ENCODE results near the gene CDH5.
A peak's percentile ranks its signal among the peaks of the same experiment; 100 is the strongest.

Gene CDH5

DNA sequence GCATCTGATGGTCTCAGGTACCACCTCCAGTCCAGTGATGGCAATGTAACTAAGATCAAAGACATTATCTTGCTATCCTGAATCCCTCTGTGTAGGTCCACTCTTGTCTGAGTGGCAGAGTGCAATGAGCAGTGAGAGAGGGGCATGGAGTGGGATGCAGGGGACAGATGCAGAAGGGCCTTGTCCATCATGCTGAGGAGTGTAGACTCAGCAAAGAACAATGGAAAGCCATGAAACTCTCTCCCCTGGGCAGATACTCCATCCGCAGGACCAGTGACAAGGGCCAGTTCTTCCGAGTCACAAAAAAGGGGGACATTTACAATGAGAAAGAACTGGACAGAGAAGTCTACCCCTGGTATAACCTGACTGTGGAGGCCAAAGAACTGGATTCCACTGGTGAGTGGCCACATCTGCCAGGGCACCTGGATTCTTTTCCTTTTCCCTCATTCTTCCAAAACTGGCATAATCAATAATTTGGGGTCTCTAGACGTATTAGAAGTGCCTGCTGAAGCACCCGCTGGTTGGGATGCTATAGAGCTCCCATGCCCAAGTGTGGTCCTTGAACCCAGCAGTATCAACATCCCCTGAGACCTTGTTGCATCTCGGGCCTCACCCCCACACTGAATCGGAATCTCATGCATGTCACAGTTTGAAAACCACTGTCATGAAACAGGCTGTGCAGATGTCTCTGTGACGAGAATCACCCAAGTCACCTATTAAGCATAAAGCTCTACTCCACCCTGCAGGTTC, 29.5 kb downstream of the CDH5 start:
- no peak for DNase-seq

DNA sequence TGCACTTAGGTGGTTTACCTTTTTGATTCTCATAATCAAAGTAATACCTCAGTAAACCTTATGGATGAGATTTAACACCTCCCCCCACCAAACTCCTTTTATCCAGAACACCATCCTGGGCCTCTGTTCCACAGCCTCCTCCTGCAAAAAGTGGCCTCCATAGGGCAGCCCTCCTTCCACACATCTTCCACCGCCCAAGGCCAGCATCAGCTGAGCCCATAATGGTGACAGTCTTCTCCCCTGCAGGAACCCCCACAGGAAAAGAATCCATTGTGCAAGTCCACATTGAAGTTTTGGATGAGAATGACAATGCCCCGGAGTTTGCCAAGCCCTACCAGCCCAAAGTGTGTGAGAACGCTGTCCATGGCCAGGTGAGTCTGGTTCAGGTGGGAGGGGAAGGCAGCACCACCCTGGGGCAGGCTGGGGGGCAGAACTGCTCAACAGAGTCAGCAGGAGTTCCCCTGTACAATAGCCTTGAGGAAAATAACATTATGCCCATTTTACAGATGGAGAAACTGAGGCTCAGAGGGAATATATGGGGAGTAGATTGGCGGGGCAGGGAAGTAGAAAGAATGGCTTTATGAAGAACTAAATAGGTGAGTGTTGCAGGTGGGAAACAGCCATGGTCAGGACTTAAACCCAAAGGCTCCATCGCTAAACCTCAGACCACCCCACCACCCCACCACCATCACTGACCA, 31.4 kb downstream of the CDH5 start:
- no peak for DNase-seq

DNA sequence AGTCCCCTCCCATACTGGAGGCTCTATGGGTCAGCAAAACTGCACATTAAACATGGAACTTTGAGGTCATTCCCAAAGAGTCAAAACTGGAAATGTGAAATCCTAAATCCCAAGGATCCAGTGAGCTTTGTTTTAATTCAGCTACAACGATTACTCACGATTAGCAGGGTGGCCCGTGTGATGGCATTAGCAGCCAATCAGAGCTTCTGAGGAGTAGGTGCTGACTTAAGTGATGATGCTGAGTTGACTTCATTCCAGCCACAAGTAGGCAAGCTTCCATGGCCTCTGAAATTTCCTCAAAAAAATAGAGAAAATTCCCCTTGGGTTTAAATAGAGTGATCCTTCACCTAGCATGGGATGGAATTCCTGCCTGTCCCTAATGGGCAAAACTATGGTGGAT, 32.5 kb downstream of the CDH5 start:
- DNase-seq, result no peak

DNA sequence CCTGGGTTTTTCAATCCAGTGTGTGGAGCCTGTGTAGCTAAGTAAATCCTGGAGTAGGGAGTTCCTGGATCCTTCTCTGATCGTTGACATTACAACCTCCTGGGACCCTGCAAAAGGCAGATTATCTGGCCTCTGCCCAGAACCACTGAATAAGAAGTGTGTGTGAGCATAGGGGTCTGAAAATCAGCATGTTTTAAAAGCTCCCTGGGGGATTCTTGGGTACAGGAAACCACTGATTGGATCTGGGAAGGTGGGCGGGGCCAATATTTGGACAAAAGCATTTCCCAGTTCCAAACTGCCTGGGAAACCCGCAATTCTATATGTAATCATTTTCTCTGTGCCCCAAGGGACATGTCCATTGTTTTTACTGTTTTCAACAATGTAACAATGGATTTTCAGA, 33.4 kb downstream of the CDH5 start:
- no peak for DNase-seq

DNA sequence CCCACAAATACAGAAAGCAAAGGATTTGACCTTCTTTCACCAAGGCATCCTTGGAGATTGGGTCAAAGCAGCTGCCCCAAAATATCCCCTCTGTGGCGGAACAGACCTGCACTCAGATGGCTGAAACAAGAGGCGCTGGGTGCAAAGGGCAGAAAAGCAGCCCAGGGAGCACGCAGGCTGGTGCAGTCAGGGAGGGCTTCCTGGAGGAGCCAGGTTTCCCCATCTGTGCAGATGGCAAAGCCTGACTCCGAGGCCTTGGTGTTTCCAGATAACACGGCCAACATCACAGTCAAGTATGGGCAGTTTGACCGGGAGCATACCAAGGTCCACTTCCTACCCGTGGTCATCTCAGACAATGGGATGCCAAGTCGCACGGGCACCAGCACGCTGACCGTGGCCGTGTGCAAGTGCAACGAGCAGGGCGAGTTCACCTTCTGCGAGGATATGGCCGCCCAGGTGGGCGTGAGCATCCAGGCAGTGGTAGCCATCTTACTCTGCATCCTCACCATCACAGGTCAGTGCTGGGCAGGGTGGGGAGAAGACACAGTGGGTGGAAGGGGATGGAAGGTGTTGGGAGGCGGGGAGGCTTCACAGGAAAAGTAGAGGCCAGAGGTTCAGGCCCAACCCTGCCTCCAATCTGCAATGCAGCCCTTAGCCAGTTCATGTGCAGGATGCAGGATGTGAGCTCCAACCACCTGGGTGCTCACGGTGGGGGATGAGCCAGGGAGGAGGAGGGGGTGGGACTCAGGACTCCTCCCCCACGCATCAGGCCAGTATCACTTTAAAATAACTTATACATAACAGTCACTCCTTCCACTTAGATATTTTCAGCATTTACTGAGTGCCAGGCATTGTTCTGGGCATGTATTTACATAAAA, 34.3 kb downstream of the CDH5 start:
- no peak for DNase-seq

DNA sequence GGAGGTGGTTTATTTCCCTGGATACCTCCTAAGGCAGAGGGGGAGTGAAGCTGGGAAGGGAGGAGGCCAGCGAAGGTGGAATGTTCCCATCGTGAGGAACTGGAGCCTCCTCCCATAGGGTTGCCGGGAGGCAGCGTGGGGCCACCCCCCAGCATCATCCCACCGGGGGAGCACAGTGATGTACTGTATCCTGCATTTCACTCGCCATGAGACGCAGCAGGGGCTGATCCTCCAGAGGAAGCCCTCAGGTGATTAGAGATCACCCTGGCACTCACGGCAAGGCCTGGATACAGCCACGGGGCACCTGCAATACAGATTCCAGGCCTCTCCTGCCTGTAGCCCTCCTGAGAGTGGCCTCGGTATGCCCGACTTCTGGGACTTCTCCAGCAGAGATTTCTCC, 35.1 kb downstream of the CDH5 start:
- DNase-seq, result no peak

DNA sequence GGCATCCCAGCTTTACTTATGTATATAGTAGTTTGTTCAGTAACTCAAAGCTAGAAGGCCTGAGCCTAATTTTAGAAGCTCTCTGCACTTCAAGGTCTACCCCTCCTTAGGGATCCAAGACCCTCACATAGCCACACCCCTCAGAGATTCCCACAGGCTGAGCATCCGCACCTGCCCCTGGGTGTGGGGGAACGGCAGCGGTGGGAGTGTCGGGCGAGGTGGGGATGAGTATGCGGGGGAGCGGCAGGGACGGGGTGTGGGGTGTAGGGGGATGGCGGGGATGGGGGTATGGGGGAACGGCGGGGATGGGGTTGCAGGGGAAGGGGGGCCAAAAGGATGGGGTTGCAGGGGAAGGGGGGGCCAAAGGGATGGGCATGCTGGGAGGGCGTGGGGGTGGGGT, 35.7 kb downstream of the CDH5 start:
- DNase-seq, result no peak

DNA sequence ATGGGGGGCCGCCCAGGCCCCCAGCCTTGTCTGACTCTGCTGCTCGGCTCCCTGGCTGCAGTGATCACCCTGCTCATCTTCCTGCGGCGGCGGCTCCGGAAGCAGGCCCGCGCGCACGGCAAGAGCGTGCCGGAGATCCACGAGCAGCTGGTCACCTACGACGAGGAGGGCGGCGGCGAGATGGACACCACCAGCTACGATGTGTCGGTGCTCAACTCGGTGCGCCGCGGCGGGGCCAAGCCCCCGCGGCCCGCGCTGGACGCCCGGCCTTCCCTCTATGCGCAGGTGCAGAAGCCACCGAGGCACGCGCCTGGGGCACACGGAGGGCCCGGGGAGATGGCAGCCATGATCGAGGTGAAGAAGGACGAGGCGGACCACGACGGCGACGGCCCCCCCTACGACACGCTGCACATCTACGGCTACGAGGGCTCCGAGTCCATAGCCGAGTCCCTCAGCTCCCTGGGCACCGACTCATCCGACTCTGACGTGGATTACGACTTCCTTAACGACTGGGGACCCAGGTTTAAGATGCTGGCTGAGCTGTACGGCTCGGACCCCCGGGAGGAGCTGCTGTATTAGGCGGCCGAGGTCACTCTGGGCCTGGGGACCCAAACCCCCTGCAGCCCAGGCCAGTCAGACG, 36.2 kb downstream of the CDH5 start:
- no peak for DNase-seq

DNA sequence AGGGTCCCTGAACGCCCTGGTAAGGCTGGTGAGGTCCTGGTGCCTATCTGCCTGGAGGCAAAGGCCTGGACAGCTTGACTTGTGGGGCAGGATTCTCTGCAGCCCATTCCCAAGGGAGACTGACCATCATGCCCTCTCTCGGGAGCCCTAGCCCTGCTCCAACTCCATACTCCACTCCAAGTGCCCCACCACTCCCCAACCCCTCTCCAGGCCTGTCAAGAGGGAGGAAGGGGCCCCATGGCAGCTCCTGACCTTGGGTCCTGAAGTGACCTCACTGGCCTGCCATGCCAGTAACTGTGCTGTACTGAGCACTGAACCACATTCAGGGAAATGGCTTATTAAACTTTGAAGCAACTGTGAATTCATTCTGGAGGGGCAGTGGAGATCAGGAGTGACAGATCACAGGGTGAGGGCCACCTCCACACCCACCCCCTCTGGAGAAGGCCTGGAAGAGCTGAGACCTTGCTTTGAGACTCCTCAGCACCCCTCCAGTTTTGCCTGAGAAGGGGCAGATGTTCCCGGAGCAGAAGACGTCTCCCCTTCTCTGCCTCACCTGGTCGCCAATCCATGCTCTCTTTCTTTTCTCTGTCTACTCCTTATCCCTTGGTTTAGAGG, 37.1 kb downstream of the CDH5 start:
- DNase-seq, result no peak

DNA sequence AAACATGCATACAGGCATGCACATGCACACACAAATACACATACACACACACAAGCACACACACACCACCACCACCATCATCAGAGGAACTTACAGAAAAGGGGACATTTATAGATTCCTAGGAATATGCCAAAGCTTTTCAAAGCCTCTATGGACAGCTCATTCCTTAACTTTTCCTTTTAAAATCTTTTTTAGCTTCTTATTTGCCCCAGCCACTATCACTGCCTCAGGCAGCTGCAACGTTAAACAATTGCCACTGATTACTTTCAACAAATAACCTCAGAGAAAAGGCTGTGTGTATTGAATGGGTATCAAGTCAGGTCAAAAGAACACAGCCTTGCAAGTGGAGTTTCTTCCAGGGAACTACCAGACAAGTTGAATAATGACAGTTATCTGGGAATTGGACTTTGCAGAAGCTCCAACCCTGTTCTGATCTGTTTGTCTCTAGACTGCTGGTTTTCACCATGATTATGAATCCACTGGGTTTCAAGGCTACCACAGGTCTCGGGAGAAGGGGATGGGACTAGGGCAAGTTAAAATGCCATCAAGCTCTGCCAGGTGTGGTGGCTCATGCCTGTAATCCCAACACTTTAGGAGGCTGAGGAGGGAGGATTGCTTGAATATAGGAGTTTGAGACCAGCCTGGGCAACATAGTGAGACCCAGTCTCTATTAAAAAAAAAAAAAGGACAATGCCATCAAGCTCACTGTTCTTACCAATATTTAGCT, 38.7 kb downstream of the CDH5 start:
- DNase-seq, result no peak

DNA sequence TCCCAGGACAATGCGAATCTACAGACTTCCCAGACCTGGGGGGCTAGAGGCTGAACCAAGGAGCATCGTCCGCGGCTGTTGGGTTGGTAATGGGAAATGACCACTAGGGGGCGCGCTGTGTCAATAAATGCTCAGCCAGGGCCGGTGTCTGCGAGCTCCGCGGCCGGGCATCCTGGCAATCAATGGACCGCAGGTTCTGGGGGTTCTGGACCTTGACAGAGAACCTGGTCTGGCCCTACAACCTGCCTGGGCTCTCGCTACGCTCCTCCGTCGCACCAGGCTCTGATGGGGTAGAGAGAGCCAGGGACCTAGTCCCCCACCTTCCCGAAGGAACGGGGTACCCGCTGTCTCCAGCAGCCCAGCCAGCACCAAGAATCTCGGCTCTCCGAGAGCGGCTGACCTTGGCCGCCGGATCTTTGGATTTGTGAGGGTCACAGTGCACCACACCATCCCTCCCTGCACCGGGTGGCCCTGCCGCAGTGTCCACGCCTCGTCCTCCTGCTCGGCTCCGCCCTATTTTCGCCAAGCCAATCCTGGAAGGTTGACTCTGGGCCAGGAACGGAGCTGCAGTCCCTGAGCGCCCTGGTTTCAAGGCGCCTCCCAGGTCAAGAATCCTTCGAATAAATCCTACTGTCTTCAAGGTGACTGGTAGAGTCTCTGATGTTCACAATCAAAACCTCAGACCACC, 40.2 kb downstream of the CDH5 start:
- DNase-seq, result peak; percentile 47

DNA sequence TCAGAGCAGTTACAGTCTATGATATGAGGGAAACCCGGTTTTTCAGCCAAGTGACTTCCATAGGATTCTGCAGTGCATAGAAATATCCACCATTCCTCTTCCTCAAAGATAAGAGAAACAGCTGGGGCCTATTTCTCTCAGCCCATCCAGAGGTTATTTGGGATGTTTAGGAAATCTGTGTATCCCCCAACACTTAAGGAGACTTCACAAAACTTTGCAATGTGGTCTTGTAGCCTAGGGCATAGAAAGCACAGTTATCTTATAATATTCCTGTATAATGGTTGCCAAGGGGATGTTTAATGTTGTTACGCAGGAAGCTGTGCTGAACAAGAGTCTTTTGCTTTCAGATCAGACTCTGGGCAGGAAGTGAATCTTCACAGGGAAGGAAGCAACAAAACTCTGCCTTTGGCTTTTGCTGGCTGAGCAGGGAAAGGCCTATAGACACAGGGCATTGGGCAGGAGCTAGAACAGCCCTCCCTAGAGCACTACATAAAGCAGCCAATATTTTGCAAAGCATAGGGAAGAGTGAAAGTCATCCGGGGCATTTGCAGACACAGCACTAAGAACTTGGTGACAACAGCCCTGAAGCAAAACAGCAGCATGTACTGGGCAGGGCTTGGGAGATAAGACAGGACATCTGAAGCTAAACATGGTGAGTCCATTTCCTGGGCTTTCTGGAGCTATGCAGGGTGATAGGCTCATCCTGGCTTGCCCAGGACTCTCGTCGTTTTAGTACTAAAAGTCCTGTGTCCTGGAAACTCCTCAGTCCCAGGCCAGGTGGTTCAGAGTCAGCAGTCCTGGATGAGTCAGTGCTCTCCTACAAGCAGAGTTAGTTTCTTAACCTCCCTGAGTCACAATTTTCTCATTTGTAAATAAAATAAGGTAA, 41.9 kb downstream of the CDH5 start:
- no peak for DNase-seq

DNA sequence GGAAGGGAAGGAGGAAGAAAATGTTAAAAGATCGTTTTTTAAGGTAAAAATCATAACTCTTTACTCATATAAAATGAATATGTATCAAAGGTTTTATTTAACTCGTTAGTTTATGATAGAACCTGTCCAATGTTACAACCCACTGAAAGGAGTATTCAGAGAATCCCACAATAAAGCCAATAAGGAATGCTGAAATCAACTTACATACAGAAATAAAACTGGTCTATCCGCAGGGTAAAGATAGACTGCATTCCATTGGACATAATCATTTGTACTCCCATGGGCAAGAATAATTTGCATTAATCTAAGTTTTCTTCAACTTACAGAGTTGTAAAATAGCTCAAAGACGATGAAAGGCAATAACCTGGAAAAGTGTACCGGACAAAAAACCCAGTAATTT, 42.7 kb downstream of the CDH5 start:
- no peak for DNase-seq

DNA sequence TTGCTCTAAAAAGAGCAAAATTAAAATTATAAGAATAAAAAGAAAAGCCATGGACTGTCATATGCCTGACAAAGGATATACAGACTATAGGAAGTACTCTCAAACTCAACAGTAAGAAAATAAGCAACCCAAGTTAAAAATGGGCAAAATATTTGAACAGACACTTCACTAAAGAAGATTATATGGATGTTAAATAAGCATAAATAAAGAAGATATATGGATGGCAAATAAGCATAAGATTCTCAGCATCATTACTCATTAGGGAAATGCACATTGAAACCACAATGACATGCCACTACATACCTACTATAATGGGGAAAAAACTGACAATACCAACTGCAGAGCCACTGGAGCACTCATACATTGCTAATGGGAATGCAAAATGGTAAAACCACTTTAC, 45.7 kb downstream of the CDH5 start:
- DNase-seq, result no peak

DNA sequence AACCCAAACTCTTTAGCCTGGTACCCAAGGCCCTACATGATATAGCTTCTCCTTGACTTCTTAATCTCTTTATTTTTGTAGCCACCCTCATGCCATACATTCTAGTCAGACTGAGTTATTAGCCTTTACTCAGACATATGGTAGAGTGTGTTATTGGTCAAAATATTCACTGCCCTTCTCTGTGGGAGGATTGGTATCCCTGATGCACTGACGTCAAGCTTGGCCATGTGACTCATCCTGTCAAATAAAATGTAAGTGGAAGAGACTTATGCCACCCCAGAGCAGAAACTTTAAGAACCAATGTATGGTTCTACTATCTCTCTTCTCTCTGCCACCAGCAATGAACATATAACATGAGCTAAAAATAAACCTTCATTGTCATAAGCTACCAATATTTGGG, 48.4 kb downstream of the CDH5 start:
- no peak for DNase-seq

DNA sequence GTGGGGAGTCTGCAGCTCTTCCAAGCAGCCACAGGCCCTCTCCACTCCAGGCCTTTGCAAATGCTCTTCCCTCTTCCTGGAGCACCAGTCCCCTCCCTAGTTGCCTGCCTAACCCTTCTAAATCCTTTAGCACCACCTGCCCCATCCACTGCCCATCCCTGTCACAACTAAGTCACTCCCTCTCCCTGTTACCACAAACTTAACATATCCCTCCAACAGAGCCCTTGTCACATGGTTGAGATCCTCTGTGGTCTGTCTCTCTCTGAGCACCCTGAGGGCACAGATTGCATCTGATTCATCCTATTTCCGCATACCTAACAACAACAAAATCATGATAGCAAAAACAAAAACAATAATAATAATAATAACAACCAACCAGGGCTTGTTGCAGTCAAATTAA, 49.6 kb downstream of the CDH5 start:
- DNase-seq, result no peak

DNA sequence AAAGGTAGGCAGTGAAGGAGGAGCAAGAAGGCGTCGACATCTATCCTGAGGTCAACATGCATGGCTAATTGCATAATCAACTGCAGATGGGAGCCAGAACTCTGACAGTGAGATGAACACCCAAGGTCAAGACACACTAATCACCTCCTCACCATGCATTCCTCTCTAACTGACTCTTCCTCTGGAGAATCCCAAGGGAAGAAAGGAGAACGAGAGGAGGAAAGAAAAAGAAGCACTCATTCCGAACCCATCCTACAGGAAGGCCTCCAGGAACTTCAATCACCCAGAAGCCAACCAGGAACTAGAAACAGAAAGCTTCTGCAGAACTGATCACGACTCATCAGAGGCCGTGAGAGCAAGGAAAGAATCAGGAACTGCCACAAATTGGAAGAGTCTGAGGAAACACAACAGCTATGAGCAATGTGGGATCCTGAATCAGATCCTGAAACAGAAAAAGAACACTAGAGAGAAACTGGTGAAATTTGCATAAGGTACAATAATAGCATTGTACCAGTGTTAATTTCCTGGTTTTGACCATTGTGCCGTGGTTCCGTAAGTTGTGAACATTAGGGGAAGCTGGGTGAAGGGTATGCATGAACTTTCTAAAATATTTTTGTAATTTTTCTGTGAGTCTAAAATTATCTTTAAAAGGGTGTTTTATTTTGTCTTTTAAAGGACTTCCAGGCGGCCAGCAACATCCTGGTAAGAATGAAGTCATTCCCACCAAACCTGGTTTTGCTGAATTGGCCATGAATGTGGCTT, 50.6 kb downstream of the CDH5 start:
- DNase-seq, result no peak

DNA sequence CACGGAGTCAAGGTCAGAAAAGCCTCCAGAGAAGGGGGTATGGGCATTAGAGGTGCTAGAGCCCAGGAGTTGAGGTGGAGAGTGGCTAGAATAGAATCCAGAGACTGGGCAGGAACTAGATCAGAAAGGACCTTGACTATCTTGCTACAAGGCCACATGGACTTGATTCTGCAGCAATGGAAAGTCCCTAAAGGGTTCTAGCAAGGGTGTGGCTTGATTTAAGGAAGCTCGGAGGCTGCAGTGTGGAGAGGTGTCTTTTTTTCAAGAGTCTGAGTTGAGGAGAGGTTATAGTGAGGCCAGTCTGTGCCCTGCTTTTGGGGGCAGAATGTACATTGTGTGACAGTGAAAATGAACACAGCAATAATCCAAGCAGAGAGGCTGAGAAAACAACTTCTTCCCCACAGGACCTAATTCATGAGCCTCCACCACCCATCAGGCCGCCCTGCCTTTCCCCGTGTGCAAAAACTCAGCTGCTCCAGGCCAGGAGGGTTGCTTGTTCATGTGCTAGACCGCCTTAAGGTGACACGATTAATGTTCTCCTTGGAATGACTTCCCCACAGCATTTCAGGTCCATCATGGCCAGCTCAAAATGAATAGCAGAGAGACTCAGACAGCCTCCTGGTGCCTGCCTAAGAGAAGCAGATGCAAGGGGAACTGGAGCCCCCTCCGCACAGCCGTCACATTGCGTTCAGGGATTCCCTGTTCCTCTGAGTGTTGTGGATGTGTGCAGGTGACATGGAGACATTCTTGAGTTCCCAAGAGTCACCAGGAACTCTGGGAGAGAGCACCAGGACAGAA, 51.9 kb downstream of the CDH5 start:
- no peak for DNase-seq

DNA sequence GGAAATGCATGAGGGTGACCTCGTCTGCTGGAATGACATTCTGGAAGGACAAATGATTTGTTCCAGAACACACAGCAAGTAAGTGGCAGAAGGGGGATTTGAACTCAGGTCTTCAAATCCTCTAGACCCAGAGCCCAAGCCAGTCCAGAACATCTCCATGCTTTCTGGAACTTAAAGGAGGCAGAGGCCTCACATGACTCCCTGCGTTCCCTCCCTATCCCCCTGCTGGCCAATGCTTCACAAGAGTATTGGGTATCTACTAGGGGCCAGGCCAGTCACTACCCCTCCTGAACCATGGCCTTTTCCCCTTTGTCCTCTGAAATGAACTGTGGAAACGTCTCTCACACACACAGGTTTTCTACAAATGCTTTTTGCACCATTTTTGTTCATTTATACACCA, 53.0 kb downstream of the CDH5 start:
- DNase-seq, result no peak

All from GOT3 (cell line).